A549 (cell line): ENCODE measurements around the gene CYSRT1. TPM values are rescaled to one million over a fixed set of nuclear protein-coding genes. Genes with fewer than 3 reads are reported as not detected.

ENCODE experiments used
- ATAC-seq, 2 experiments: fragments of 200-7000 bp in 1 of 2; fragments of >200 bp in 1 of 2; cut with Nextera tagmentation in 1 of 2; cut with Tn5 transposase in 1 of 2; 3 replicates each; pipeline versions ENCODE4 v1.8.0 to v1.9.1; 2018 to 2020; ENCODE audit warnings: mild to moderate bottlenecking in 1 of 2, moderate library complexity in 1 of 2
- CTCF ChIA-PET: fragments of 300-600 bp; sonication (Branson Sonifier 250); formaldehyde crosslinking; extraction: SDS; loops from one replicate; lab custom pipeline; 2021; ENCODE audit warnings: antibody characterized with exemption, inconsistent platforms; lab: Yijun Ruan, JAX
- POLR2A ChIA-PET: fragments of 350-600 bp; formaldehyde crosslinking; extraction: SDS; loops from one replicate; lab custom pipeline; 2021; ENCODE audit warnings: antibody characterized with exemption, inconsistent platforms; lab: Yijun Ruan, JAX
- DNase-seq, 2 experiments: peaks; one replicate each; pipeline versions ENCODE4 v3.0.0 to v3.0.0-alpha.2; 2011 to 2016; ENCODE audit warnings: low read depth in 1 of 2, low spot score in 1 of 2
- FAIRE-seq: peaks from 2 replicates; lab custom pipeline; 2011; peaks lifted over from hg19 to GRCh38; lab: Jason Lieb, UNC
- H3K27ac ChIP-seq, 2 experiments: fragments of >200 bp; sonication (Bioruptor Twin); formaldehyde crosslinking; 3 replicates each; pipeline ENCODE4 v1.5.1; 2016 to 2017
- H3K4me1 ChIP-seq: fragments of >200 bp; sonication (Bioruptor Twin); formaldehyde crosslinking; 3 replicates; pipeline ENCODE4 v1.6.1; 2016
- H3K4me2 ChIP-seq: fragments of >200 bp; sonication (Bioruptor Twin); formaldehyde crosslinking; 3 replicates; pipeline ENCODE4 v1.6.1; 2016
- H3K4me3 ChIP-seq: fragments of >200 bp; sonication (Bioruptor Twin); formaldehyde crosslinking; 3 replicates; pipeline ENCODE4 v1.5.1; 2016
- H3K9me3 ChIP-seq: fragments of >200 bp; sonication (Bioruptor Twin); formaldehyde crosslinking; 3 replicates; pipeline ENCODE4 v1.6.1; 2016
- BCL3 ChIP-seq: fragments of >200 bp; sonication (Bioruptor Twin); formaldehyde crosslinking; IDR thresholded peaks from 3 replicates; pipeline ENCODE4 v1.6.1; 2016
- CBX8 ChIP-seq: fragments of 200-600 bp; sonication (generic); IDR thresholded peaks from 2 replicates; pipeline ENCODE4 v1.6.1; 2016
- CHD2 ChIP-seq: fragments of 150-350 bp; IDR thresholded peaks from 2 replicates; pipeline ENCODE4 v1.6.1; 2014; ENCODE audit warnings: low read length; ENCODE audit not compliant: partially characterized antibody
- EHMT2 ChIP-seq: fragments of 200-600 bp; sonication (generic); IDR thresholded peaks from 2 replicates; pipeline ENCODE4 v1.6.1; 2016; ENCODE audit warnings: antibody characterized with exemption, low read depth, mild to moderate bottlenecking, moderate library complexity
- EP300 ChIP-seq, 2 experiments: fragments of >200 bp; sonication (Bioruptor Twin); formaldehyde crosslinking; IDR thresholded peaks; 2 replicates in 1 of 2; 3 replicates in 1 of 2; pipeline ENCODE4 v1.6.1; 2016 to 2017
- ESRRA ChIP-seq: fragments of 150-350 bp; IDR thresholded peaks from 2 replicates; pipeline ENCODE4 v1.6.1; 2014; ENCODE audit warnings: mild to moderate bottlenecking, low read length, borderline replicate concordance
- FOSB ChIP-seq: fragments of 250-450 bp; sonication (Bioruptor Pico); IDR thresholded peaks from 2 replicates; pipeline ENCODE4 v1.5.0; 2020; ENCODE audit warnings: mild to moderate bottlenecking, moderate library complexity
- FOSL2 ChIP-seq, 2 experiments: fragments of 450-650 bp in 1 of 2; fragments of >200 bp in 1 of 2; sonication (Bioruptor Twin) in 1 of 2; formaldehyde crosslinking; IDR thresholded peaks; 2 replicates each; pipeline versions ENCODE4 v1.5.0 to v1.6.1; 2016 to 2020; ENCODE audit warnings: mild to moderate bottlenecking in 1 of 2, moderate library complexity in 1 of 2
- FOXS1 ChIP-seq: fragments of 250-450 bp; sonication (Bioruptor Pico); IDR thresholded peaks from 2 replicates; pipeline ENCODE4 v1.5.0; 2020; ENCODE audit warnings: mild to moderate bottlenecking, moderate library complexity
- HMGXB4 ChIP-seq: fragments of 250-450 bp; sonication (Bioruptor Pico); IDR thresholded peaks from 2 replicates; pipeline ENCODE4 v1.5.0; 2021; ENCODE audit warnings: mild to moderate bottlenecking, moderate library complexity, borderline replicate concordance
- HOXA7 ChIP-seq: fragments of 250-450 bp; sonication (Bioruptor Pico); IDR thresholded peaks from 2 replicates; pipeline ENCODE4 v1.5.0; 2020; ENCODE audit warnings: mild to moderate bottlenecking, moderate library complexity
- JUN ChIP-seq, 2 experiments: fragments of >200 bp; sonication (Bioruptor Twin); formaldehyde crosslinking; IDR thresholded peaks; 2 replicates in 1 of 2; 3 replicates in 1 of 2; pipeline ENCODE4 v1.6.1; 2016 to 2017
- MYC ChIP-seq: IDR thresholded peaks from 2 replicates; pipeline ENCODE4 v1.6.1; 2012; ENCODE audit warnings: mild to moderate bottlenecking, inconsistent platforms, low read length, improper control_type of control experiment, borderline replicate concordance
- NFE2L2 ChIP-seq: fragments of 150-350 bp; conservative IDR thresholded peaks from 2 replicates; pipeline ENCODE4 v1.6.1; 2014; ENCODE audit warnings: low read length
- PBX3 ChIP-seq: IDR thresholded peaks from 2 replicates; pipeline ENCODE4 v1.6.1; 2012
- POLR2A ChIP-seq: IDR thresholded peaks from 2 replicates; pipeline ENCODE4 v1.6.1; 2012; ENCODE audit warnings: mild to moderate bottlenecking, low read length
- POLR2AphosphoS2 ChIP-seq: conservative IDR thresholded peaks from 2 replicates; pipeline ENCODE4 v1.6.1; 2012; ENCODE audit warnings: low read length, improper control_type of control experiment, inconsistent platforms
- RNF2 ChIP-seq: fragments of 200-600 bp; sonication (generic); IDR thresholded peaks from 2 replicates; pipeline ENCODE4 v1.6.1; 2016; ENCODE audit warnings: low read depth, mild to moderate bottlenecking, antibody characterized with exemption, moderate library complexity, borderline replicate concordance
- TFCP2L1 ChIP-seq: fragments of 250-450 bp; sonication (Bioruptor Pico); IDR thresholded peaks from 2 replicates; pipeline ENCODE4 v1.5.0; 2021; ENCODE audit warnings: mild to moderate bottlenecking
- TP53 ChIP-seq: fragments of 250-450 bp; sonication (Bioruptor Pico); IDR thresholded peaks from 2 replicates; pipeline ENCODE4 v1.5.0; 2021; ENCODE audit warnings: mild to moderate bottlenecking, moderate library complexity
- ZC3H11A ChIP-seq: fragments of 450-650 bp; IDR thresholded peaks from 2 replicates; pipeline ENCODE4 v1.6.1; 2014; ENCODE audit warnings: antibody characterized with exemption, mild to moderate bottlenecking
- WGBS: methylation state at CpG from one replicate; pipeline ENCODE4 v1.1.6; 2017; ENCODE audit errors: missing lambda C conversion rate; 5-methylcytosine and 5-hydroxymethylcytosine counted together
- polyA plus RNA-seq, 4 experiments: library from polyadenylated mRNA; depleted of rRNA in 3 of 4; stranded (reverse); fragments of >200 nt; fragmentation: RNase III in 1 of 4; extraction: RNeasy Plus Mini Kit Qiagen cat#74134 plus additional on column Dnase treatment in 1 of 4; gene quantifications; 2 replicates in 3 of 4; 3 replicates in 1 of 4; pipeline ENCODE4 v1.2.3, GENCODE V29; 2011 to 2017

Gene CYSRT1
- polyA plus RNA-seq, 2 of the 4 experiments (the other 2 are of a cell fraction), result 0.30 to 0.81 TPM

- ATAC-seq, result no peak
- TF ChIP-seq PBX3 (peak; percentile 82), POLR2AphosphoS2 (peak; percentile 98), BCL3 (no peak; the same call in 2 of the 3 replicates), CHD2 (no peak), TFCP2L1 (CRISPR knock-in tag) (peak; percentile 81; the same call in 1 of the 2 replicates), FOXS1 (CRISPR knock-in tag) (no peak), ZC3H11A (no peak), POLR2A (peak; percentile 40), TP53 (peak; percentile 70), JUN (IDR thresholded peaks at IDR 0.05) (peak in 1 of 2 experiments; percentile 89; a peak in 4 of 5 replicates), HOXA7 (CRISPR knock-in tag) (peak; percentile 94)
- TF ChIP-seq, all 56 proteins: peak for 7
- POLR2A ChIA-PET, result interaction anchor here (1.1 kb wide), 1 partner anchor 9 kb away, joined by 3 read pairs; no protein-coding TSS in a partner anchor
- WGBS, result 77% methylated on average over 14 of the region's 15 CpGs
- FAIRE-seq (no peak), DNase-seq (no peak)
- no peaks in the 10 kb centered on the region for H3K9me3 ChIP-seq
- H3K4me2 ChIP-seq, result peak overlapping the region; percentile 98; the same call in 2 of the 3 replicates
- CTCF ChIA-PET, result interaction anchor here (1.3 to 13.1 kb wide), 3 partner anchors 7 to 176 kb away, joined by 3 to 236 read pairs (median 5); partner anchors contain the start of gene NELFB
- no peak overlapping the region for H3K27ac ChIP-seq
- H3K4me3 ChIP-seq, result 0 out of 3 replicates have a peak overlapping the region, but pooled peaks have one; percentile 8
- peaks cover 26% of the 10 kb centered on the region for H3K4me1 ChIP-seq
Measured at GRCh38 chr9:137243626-137244485, 18.9 kb downstream of the CYSRT1 start.

GRCh38 chr9:137244486-137245449, 19.8 kb downstream of the CYSRT1 start:
- 93% methylated on average over 20 of the region's 36 CpGs for WGBS
- DNase-seq, result no peak
- no peak for FAIRE-seq
- H3K9me3 ChIP-seq, result no peaks in the 10 kb centered on the region
- no peak; a peak in 1 of 6 replicates for ATAC-seq
- peaks cover 19% of the 10 kb centered on the region for H3K4me1 ChIP-seq
- H3K27ac ChIP-seq, result no peak overlapping the region
- no peak overlapping the region for H3K4me2 ChIP-seq
- no peak overlapping the region for H3K4me3 ChIP-seq
- CTCF ChIA-PET, result interaction anchor here (1.3 to 13.1 kb wide), 3 partner anchors 8 to 177 kb away, joined by 3 to 236 read pairs (median 5); partner anchors contain the start of gene NELFB
- POLR2A ChIA-PET, result interaction anchor here (1.0 to 1.1 kb wide), 2 partner anchors 8 to 12 kb away, joined by 3 read pairs; no protein-coding TSS in a partner anchor
- TF ChIP-seq POLR2AphosphoS2 (no peak), ESRRA (no peak), FOSB (CRISPR knock-in tag) (peak; percentile 66; the same call in 1 of the 2 replicates)
- TF ChIP-seq, all 56 proteins: peak for 1

- Histone ChIP-seq H3K4me2 (no peak overlapping the region), H3K4me3 (no peak overlapping the region), H3K4me1 (peaks cover 19% of the 10 kb centered on the region), H3K9me3 (no peaks in the 10 kb centered on the region), H3K27ac (no peak overlapping the region)
- 86% methylated on average over 23 of the region's 25 CpGs for WGBS
- no peak for DNase-seq
- POLR2A ChIA-PET, result interaction anchor here (1.0 kb wide), 1 partner anchor 11 kb away, joined by 3 read pairs; no protein-coding TSS in a partner anchor
- peak in 1 of 2 experiments; percentile 3; a peak in 3 of 6 replicates for ATAC-seq
- no peak for FAIRE-seq
- CTCF ChIA-PET, result interaction anchor here (1.7 to 13.1 kb wide), 3 partner anchors 9 to 16 kb away, joined by 5 to 236 read pairs (median 13); partner anchors contain the start of gene NELFB
- no peak for TF ChIP-seq CBX8
- TF ChIP-seq HMGXB4 (CRISPR knock-in tag), result no peak
- no peak for TF ChIP-seq NFE2L2
- no peak for TF ChIP-seq EP300 (IDR thresholded peaks at IDR 0.05)
- TF ChIP-seq TFCP2L1 (CRISPR knock-in tag), result no peak
- no peak for TF ChIP-seq FOSL2 (IDR thresholded peaks at IDR 0.05)
- TF ChIP-seq FOSL2 (CRISPR knock-in tag; IDR thresholded peaks at IDR 0.05), result no peak
- TF ChIP-seq MYC, result no peak
- no peak for TF ChIP-seq EHMT2
- TF ChIP-seq RNF2, result no peak
Measured at GRCh38 chr9:137245450-137246421, 20.8 kb downstream of the CYSRT1 start.
